Left ventricle myocardium inferior (tissue), 1 donor: ENCODE measurements around the gene KLHDC3. TPM values are rescaled to one million over a fixed set of nuclear protein-coding genes. Genes with fewer than 3 reads are reported as not detected.

ENCODE experiments used
- DNase-seq: peaks from one replicate; pipeline ENCODE4 v3.0.0-alpha.2; 2020
- H3K27ac ChIP-seq: fragments of 200-600 bp; replicated peaks from 2 replicates; pipeline ENCODE4 v1.8.0; 2021
- H3K27me3 ChIP-seq: fragments of 200-600 bp; 2 replicates; pipeline ENCODE4 v1.8.0; 2021; ENCODE audit warnings: low read depth
- H3K36me3 ChIP-seq: fragments of 200-600 bp; 2 replicates; pipeline ENCODE4 v1.8.0; 2021
- H3K4me1 ChIP-seq: fragments of 200-600 bp; 2 replicates; pipeline ENCODE4 v1.8.0; 2021
- H3K4me3 ChIP-seq: fragments of 200-600 bp; 2 replicates; pipeline ENCODE4 v1.8.0; 2021; ENCODE audit warnings: mild to moderate bottlenecking, moderate library complexity
- H3K9me3 ChIP-seq: fragments of 200-600 bp; replicated peaks from 2 replicates; pipeline ENCODE4 v1.8.0; 2021
- intact Hi-C: fragments of 100-400 bp; cut with micrococcal nuclease; formaldehyde crosslinking; loops from one replicate; pipeline ENCODE4 v1.11.0; 2022
- total RNA-seq: library from RNA; stranded (reverse); fragmentation: NEBNext Ultra II Directional; extraction: Animal tissue kit (Norgen Biotek cat#: 25700); gene quantifications from one replicate; pipeline ENCODE4 v1.2.1, GENCODE V29; 2021
- TF ChIP-seq, protein P1 (sequence below): fragments of 200-600 bp; IDR thresholded peaks from 2 replicates; pipeline ENCODE4 v1.8.0; 2021; ENCODE audit warnings: antibody characterized with exemption, mild to moderate bottlenecking, borderline replicate concordance
- donor health status: DM: no; HTN: yes; CAD: no; lungs with severe emphysema.

KLHDC3 gene
- total RNA-seq, 1 donor from 2014 or later = 108 TPM

DNA sequence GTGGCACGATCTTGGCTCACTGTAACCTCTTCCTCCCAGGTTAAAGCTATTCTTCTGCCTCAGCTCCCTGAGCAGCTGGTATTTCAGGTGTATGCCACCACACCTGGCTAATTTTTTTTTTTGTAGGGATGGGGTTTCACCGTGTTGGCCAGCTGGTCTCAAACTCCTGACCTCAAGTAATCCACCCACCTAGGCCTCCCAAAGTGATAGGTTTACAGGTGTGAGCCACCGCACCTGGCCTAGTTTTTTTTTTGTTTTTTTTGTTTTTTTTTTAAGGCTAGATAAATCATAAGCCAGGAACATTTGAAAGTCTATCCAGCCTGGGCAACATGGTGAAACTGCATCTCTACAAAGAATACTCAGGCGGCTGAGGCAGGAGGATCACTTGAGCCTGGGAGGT lies 18.3 kb downstream of the KLHDC3 start:
- peaks cover 21% of the 10 kb centered on the region for H3K4me1 ChIP-seq
- H3K36me3 ChIP-seq = peaks cover 47% of the 10 kb centered on the region
- H3K27ac ChIP-seq = no peak overlapping the region
- no peaks in the 10 kb centered on the region for H3K27me3 ChIP-seq
- DNase-seq = no peak
- intact Hi-C loops = no loop called here
- TF ChIP-seq, protein P1, sequence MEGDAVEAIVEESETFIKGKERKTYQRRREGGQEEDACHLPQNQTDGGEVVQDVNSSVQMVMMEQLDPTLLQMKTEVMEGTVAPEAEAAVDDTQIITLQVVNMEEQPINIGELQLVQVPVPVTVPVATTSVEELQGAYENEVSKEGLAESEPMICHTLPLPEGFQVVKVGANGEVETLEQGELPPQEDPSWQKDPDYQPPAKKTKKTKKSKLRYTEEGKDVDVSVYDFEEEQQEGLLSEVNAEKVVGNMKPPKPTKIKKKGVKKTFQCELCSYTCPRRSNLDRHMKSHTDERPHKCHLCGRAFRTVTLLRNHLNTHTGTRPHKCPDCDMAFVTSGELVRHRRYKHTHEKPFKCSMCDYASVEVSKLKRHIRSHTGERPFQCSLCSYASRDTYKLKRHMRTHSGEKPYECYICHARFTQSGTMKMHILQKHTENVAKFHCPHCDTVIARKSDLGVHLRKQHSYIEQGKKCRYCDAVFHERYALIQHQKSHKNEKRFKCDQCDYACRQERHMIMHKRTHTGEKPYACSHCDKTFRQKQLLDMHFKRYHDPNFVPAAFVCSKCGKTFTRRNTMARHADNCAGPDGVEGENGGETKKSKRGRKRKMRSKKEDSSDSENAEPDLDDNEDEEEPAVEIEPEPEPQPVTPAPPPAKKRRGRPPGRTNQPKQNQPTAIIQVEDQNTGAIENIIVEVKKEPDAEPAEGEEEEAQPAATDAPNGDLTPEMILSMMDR = no peak
- no peaks in the 10 kb centered on the region for H3K9me3 ChIP-seq
- H3K4me3 ChIP-seq = no peak overlapping the region

DNA sequence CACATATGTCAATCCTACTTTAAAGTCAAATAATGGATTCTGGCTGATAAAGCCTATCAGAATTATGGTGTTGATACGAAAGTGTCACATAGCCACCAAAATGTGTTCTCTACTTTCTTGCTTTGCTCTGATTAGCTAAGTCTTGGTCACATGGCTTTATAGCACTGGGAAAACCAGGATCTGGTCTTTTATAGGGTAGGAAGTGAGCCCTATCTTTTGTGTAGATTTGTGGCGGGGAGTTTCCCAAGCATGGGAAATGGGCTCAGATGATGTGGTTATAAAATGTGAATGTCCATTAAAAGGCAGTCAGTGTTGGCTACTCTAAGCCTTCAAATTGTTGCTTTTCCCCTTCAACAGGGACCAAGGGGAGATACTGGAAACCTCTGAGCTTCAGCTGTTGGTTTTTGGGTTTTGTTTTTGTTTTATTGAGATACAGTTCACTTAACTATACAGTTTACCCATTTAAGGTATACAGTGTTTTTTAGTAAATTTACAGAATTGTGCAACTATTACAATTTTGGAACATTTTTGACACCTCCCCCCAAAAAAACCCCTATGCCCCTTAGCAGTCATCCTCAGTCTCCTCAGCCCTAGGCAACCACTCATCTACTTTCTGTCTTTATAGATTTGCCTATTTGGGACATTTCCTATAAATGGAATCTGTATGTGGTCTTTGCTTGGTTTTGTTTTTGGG lies 19.6 kb downstream of the KLHDC3 start:
- Histone ChIP-seq H3K9me3 (no peaks in the 10 kb centered on the region), H3K4me1 (peaks cover 27% of the 10 kb centered on the region), H3K27me3 (no peaks in the 10 kb centered on the region), H3K4me3 (no peak overlapping the region), H3K36me3 (peaks cover 49% of the 10 kb centered on the region), H3K27ac (no peak overlapping the region)
- TF ChIP-seq, protein P1 = no peak
- intact Hi-C loops = no loop called here
- no peak for DNase-seq

DNA sequence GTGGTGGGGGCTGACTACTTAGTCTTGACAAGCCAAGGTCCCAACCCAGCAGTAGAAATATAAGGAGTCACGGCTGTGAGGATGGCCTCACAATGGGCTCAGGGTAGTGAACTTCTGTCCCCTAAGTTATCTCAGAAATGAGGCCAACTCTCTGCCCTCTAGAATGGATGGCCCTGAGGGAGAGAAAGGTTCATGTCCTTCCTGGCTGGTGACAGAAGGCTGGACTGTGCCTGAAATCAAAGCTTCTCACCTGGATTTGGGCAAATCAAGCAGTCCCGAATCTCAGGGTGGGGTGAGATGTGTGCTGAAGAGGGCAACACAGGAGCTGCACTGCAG lies 20.1 kb downstream of the KLHDC3 start:
- Histone ChIP-seq H3K36me3 (peaks cover 49% of the 10 kb centered on the region), H3K4me1 (peaks cover 27% of the 10 kb centered on the region), H3K27me3 (no peaks in the 10 kb centered on the region), H3K27ac (no peak overlapping the region), H3K4me3 (no peak overlapping the region), H3K9me3 (no peaks in the 10 kb centered on the region)
- TF ChIP-seq, protein P1 = no peak
- no peak for DNase-seq
- intact Hi-C loops = no loop called here

- H3K4me1 ChIP-seq = peaks cover 27% of the 10 kb centered on the region
- H3K9me3 ChIP-seq = no peaks in the 10 kb centered on the region
- TF ChIP-seq, protein P1 = peak; percentile 21
- intact Hi-C loops = no loop called here
- peaks cover 42% of the 10 kb centered on the region for H3K36me3 ChIP-seq
- H3K27me3 ChIP-seq = no peaks in the 10 kb centered on the region
- peak; percentile 73 for DNase-seq
- peak overlapping the region; percentile 83 for H3K27ac ChIP-seq
- H3K4me3 ChIP-seq = no peak overlapping the region
Observed at GRCh38 chr6:43035495-43036194, 21.6 kb downstream of the KLHDC3 start.

GRCh38 chr6:43036712-43037111 lies 22.7 kb downstream of the KLHDC3 start:
- H3K36me3 ChIP-seq = peaks cover 38% of the 10 kb centered on the region
- peak overlapping the region; percentile 83 for H3K27ac ChIP-seq
- H3K4me1 ChIP-seq = peaks cover 27% of the 10 kb centered on the region
- DNase-seq = no peak
- intact Hi-C loops = no loop called here
- TF ChIP-seq, protein P1 = no peak
- no peaks in the 10 kb centered on the region for H3K27me3 ChIP-seq
- no peaks in the 10 kb centered on the region for H3K9me3 ChIP-seq
- no peak overlapping the region for H3K4me3 ChIP-seq
